GM23338 (cell line): ENCODE results near the gene PTCH2. TPM values are rescaled to one million over a fixed set of nuclear protein-coding genes. Genes with fewer than 3 reads are reported as not detected.

Experiments
- ATAC-seq: fragments of 200-7000 bp; cut with Tn5 transposase; 3 replicates; pipeline ENCODE4 v1.9.1; 2020
- DNase-seq: peaks from one replicate; pipeline ENCODE4 v3.0.0-alpha.2; 2015; ENCODE audit warnings: low spot score
- H2AFZ ChIP-seq: fragments of 200-600 bp; sonication (generic); 2 replicates; pipeline ENCODE4 v1.8.0; 2016; ENCODE audit warnings: antibody characterized with exemption, mild to moderate bottlenecking, moderate library complexity
- H3F3A ChIP-seq: fragments of 200-600 bp; sonication (generic); replicated peaks from 2 replicates; pipeline ENCODE4 v1.8.0; 2017; ENCODE audit warnings: antibody characterized with exemption, mixed run types, low read depth
- H3K27ac ChIP-seq: fragments of 200-600 bp; sonication (generic); 2 replicates; pipeline ENCODE4 v1.6.1; 2016; ENCODE audit warnings: low read depth
- H3K27me3 ChIP-seq: fragments of 200-600 bp; sonication (generic); 2 replicates; pipeline ENCODE4 v1.8.0; 2016; ENCODE audit warnings: mild to moderate bottlenecking, mixed run types, moderate library complexity; ENCODE audit not compliant: insufficient read depth
- H3K36me3 ChIP-seq: fragments of 200-600 bp; sonication (generic); 2 replicates; pipeline ENCODE4 v1.8.0; 2016; ENCODE audit warnings: mild to moderate bottlenecking; ENCODE audit not compliant: insufficient read depth
- H3K4me1 ChIP-seq: fragments of 200-600 bp; sonication (generic); 2 replicates; pipeline ENCODE4 v1.8.0; 2016; ENCODE audit warnings: mild to moderate bottlenecking, moderate library complexity; ENCODE audit not compliant: insufficient read depth
- H3K4me2 ChIP-seq: fragments of 200-600 bp; sonication (generic); 2 replicates; pipeline ENCODE4 v1.7.1; 2017; ENCODE audit warnings: mixed run types
- H3K4me3 ChIP-seq: fragments of 200-600 bp; sonication (generic); 2 replicates; pipeline ENCODE4 v1.6.1; 2016; ENCODE audit warnings: mixed run types
- H3K79me2 ChIP-seq: fragments of 200-600 bp; sonication (generic); replicated peaks from 2 replicates; pipeline ENCODE4 v1.8.0; 2017; ENCODE audit warnings: mild to moderate bottlenecking; ENCODE audit not compliant: insufficient read depth
- H3K9me2 ChIP-seq: fragments of 200-600 bp; sonication (generic); 2 replicates; pipeline ENCODE4 v1.8.0; 2017; ENCODE audit not compliant: insufficient read depth
- H4K20me1 ChIP-seq: fragments of 200-600 bp; sonication (generic); replicated peaks from 2 replicates; pipeline ENCODE4 v1.8.0; 2017; ENCODE audit warnings: mild to moderate bottlenecking; ENCODE audit not compliant: insufficient read depth
- H3K27ac Mint-ChIP-seq: 2 replicates; pipeline ENCODE4 v1.8.0; 2020; ENCODE audit warnings: inconsistent platforms, mild to moderate bottlenecking, moderate library complexity, mixed read lengths
- H3K27me3 Mint-ChIP-seq: 3 replicates; pipeline ENCODE4 v1.8.0; 2022; ENCODE audit warnings: low read depth, mild to moderate bottlenecking, moderate library complexity, mixed read lengths, inconsistent platforms; ENCODE audit not compliant: insufficient read depth, poor library complexity
- H3K36me3 Mint-ChIP-seq: 3 replicates; pipeline ENCODE4 v1.8.0; 2021; ENCODE audit warnings: low read depth, mild to moderate bottlenecking, inconsistent platforms, moderate library complexity, mixed read lengths
- H3K4me1 Mint-ChIP-seq: 3 replicates; pipeline ENCODE4 v1.8.0; 2020; ENCODE audit warnings: mild to moderate bottlenecking, inconsistent platforms, mixed read lengths
- H3K4me3 Mint-ChIP-seq: 3 replicates; pipeline ENCODE4 v1.8.0; 2021; ENCODE audit warnings: moderate library complexity, mild to moderate bottlenecking, inconsistent platforms, mixed read lengths
- H3K9me3 Mint-ChIP-seq: 3 replicates; pipeline ENCODE4 v1.8.0; 2020; ENCODE audit warnings: moderate library complexity, mild to moderate bottlenecking, inconsistent platforms, mixed read lengths
- CREB1 ChIP-seq: fragments of 250-450 bp; sonication (Bioruptor Pico); IDR thresholded peaks from 2 replicates; pipeline ENCODE4 v1.5.0; 2020; ENCODE audit warnings: low read depth, mild to moderate bottlenecking, moderate library complexity
- EZH2phosphoT487 ChIP-seq: fragments of 200-600 bp; sonication (generic); IDR thresholded peaks from one replicate; pipeline ENCODE4 v1.8.1; 2018; ENCODE audit warnings: antibody characterized with exemption; ENCODE audit not compliant: unreplicated experiment
- NANOG ChIP-seq: IDR thresholded peaks from 2 replicates; pipeline ENCODE4 v1.6.1; 2016; ENCODE audit warnings: antibody characterized with exemption, borderline replicate concordance
- POLR2AphosphoS5 ChIP-seq: IDR thresholded peaks from 2 replicates; pipeline ENCODE4 v1.6.1; 2016; ENCODE audit warnings: antibody characterized with exemption, low read depth
- STAT1 ChIP-seq: IDR thresholded peaks from one replicate; pipeline ENCODE4 v1.6.1; 2016; ENCODE audit warnings: antibody characterized with exemption; ENCODE audit not compliant: unreplicated experiment
- ZNF114 ChIP-seq: fragments of 250-450 bp; sonication (Bioruptor Pico); IDR thresholded peaks from 2 replicates; pipeline ENCODE4 v1.5.0; 2020; ENCODE audit warnings: mild to moderate bottlenecking, moderate library complexity
- ZNF331 ChIP-seq: fragments of 250-450 bp; sonication (Bioruptor Pico); IDR thresholded peaks from 2 replicates; pipeline ENCODE4 v1.5.0; 2020; ENCODE audit warnings: low read depth, mild to moderate bottlenecking, moderate library complexity
- polyA plus RNA-seq: library from polyadenylated mRNA; unstranded; fragments of >200 nt; fragmentation: Nextera tagmentation; extraction: Ambion mirVana; gene quantifications from 2 replicates; pipeline ENCODE4 v1.2.1, GENCODE V29; 2016
- total RNA-seq: library from RNA; depleted of rRNA; stranded (reverse); fragments of >200 nt; shearing (Covaris generic); gene quantifications from 2 replicates; pipeline ENCODE4 v1.2.3, GENCODE V29; 2014
- TF ChIP-seq, protein P1 (sequence below): fragments of 250-450 bp; sonication (Bioruptor Pico); IDR thresholded peaks from 2 replicates; pipeline ENCODE4 v1.5.0; 2020; ENCODE audit warnings: mild to moderate bottlenecking, moderate library complexity
- TF ChIP-seq, protein P2 (sequence below): IDR thresholded peaks from 2 replicates; pipeline ENCODE4 v1.6.1; 2016; ENCODE audit warnings: antibody characterized with exemption
- TF ChIP-seq, protein P3 (sequence below), 2 experiments: fragments of 200-600 bp in 1 of 2; sonication (generic) in 1 of 2; conservative IDR thresholded peaks; 2 replicates each; pipeline versions ENCODE4 v1.5.1 to v1.6.1; 2016 to 2017; ENCODE audit warnings: antibody characterized with exemption in 2 of 2, low read depth in 2 of 2, mild to moderate bottlenecking in 2 of 2, moderate library complexity in 1 of 2

The PTCH2 gene
- total and polyA plus RNA-seq, 2 experiments from 2014 or later = 0.63 to 0.74 TPM

DNA sequence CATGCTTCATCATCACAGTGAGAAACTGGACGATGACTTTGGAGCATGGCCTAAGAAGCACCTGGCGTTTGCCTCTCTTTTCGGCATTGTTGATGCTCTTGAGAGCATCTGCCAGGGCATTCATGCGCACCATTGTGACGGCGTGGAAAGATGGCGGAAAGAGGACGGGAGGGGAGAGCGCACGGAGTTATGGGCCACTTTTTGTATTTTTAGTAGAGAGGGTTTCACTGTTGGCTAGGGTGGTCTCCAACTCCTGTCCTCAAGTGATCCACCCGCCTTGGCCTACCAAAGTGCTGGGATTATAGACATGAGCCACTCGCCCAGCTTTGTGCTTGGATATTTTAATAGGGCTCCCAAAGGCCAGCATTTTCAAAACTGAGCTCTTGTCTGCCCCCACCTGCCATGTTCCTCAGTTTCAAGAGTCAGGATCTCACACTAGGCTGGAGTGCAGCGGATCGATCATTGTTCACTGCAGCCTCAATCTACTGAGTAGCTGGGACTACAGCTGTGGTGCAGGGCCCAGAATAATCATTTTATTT lies 62.4 kb downstream of the PTCH2 start:
- Histone ChIP-seq H3K9me2 (no peaks in the 10 kb centered on the region), H2AFZ (no peak overlapping the region), H3K4me3 (no peak overlapping the region), H3K79me2 (peaks cover 32% of the 10 kb centered on the region), H3K27ac (peak overlapping the region; percentile 62), H3K27me3 (0 out of 2 replicates have a peak, but pooled peaks cover 7% of the 10 kb centered on the region), H3K36me3 (peaks cover 37% of the 10 kb centered on the region), H3F3A (peaks cover 86% of the 10 kb centered on the region), H3K4me2 (no peak overlapping the region), H4K20me1 (peaks cover 35% of the 10 kb centered on the region), H3K4me1 (peaks cover 29% of the 10 kb centered on the region)
- peak; percentile 38 for DNase-seq
- Mint-ChIP-seq H3K36me3 (peaks cover 64% of the 10 kb centered on the region), H3K27me3 (peaks cover 43% of the 10 kb centered on the region), H3K9me3 (no peaks in the 10 kb centered on the region; the same call in 2 of the 3 replicates), H3K27ac (0 out of 2 replicates have a peak overlapping the region, but pooled peaks have one; percentile 46), H3K4me3 (no peak overlapping the region), H3K4me1 (peaks cover 35% of the 10 kb centered on the region)
- TF ChIP-seq ZNF331 = no peak
- peak; percentile 64 for TF ChIP-seq POLR2AphosphoS5
- peak; percentile 4; the same call in 2 of the 3 replicates for ATAC-seq

DNA sequence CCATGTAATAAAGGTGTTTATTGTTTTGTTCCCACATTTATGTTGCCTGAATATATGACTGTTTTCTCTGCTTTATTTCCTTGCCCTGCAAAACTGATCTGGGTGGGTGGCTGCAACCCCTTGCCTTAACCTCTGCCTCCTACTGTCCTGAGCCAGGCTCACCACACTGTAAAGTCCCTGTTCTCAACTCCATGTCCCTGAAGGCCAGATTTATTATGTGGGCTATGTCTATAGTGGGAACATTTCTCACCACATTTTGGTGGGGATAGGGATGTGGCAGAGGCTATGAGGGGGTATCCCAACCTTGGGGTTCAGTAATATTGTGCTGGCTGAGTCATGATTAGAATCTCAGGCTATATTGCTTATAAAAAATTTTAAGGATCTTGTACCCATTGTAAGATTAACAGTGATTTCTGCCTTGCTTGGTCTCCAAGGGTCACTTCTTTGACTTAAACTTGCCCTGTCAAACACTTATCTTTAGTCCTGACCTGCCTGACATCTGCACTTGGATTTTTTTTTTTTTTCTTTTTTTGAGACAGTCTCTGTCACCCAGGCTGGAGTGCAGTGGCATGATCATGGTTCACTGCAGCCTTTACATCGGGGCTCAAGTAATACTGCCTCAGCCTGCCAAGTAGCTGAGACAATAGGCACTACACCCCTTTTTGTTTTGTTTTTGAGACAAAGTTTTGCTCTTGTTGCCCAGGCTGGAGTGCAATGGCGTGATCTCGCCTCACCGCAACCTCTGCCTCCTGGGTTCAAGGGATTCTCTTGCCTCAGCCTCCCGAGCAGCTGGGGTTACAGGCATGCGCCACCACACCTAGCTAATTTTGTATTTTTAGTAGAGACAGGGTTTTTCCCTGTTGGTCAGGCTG lies 64.1 kb downstream of the PTCH2 start:
- ATAC-seq (no peak), DNase-seq (no peak)
- peak overlapping the region; percentile 87 for H3K4me3 Mint-ChIP-seq
- Histone ChIP-seq H3K4me3 (peak overlapping the region; percentile 26; the same call in 1 of the 2 replicates), H3K79me2 (peaks cover 43% of the 10 kb centered on the region), H3F3A (peaks cover 80% of the 10 kb centered on the region), H3K27ac (peak overlapping the region; percentile 90), H4K20me1 (peaks cover 35% of the 10 kb centered on the region), H3K27me3 (no peaks in the 10 kb centered on the region), H3K36me3 (peaks cover 37% of the 10 kb centered on the region), H3K4me2 (no peak overlapping the region; the same call in 1 of the 2 replicates), H2AFZ (no peak overlapping the region), H3K4me1 (peaks cover 20% of the 10 kb centered on the region), H3K9me2 (no peaks in the 10 kb centered on the region)
- peaks cover 34% of the 10 kb centered on the region for H3K27me3 Mint-ChIP-seq
- no peaks in the 10 kb centered on the region; the same call in 2 of the 3 replicates for H3K9me3 Mint-ChIP-seq
- H3K36me3 Mint-ChIP-seq = peaks cover 64% of the 10 kb centered on the region
- TF ChIP-seq, protein P1, sequence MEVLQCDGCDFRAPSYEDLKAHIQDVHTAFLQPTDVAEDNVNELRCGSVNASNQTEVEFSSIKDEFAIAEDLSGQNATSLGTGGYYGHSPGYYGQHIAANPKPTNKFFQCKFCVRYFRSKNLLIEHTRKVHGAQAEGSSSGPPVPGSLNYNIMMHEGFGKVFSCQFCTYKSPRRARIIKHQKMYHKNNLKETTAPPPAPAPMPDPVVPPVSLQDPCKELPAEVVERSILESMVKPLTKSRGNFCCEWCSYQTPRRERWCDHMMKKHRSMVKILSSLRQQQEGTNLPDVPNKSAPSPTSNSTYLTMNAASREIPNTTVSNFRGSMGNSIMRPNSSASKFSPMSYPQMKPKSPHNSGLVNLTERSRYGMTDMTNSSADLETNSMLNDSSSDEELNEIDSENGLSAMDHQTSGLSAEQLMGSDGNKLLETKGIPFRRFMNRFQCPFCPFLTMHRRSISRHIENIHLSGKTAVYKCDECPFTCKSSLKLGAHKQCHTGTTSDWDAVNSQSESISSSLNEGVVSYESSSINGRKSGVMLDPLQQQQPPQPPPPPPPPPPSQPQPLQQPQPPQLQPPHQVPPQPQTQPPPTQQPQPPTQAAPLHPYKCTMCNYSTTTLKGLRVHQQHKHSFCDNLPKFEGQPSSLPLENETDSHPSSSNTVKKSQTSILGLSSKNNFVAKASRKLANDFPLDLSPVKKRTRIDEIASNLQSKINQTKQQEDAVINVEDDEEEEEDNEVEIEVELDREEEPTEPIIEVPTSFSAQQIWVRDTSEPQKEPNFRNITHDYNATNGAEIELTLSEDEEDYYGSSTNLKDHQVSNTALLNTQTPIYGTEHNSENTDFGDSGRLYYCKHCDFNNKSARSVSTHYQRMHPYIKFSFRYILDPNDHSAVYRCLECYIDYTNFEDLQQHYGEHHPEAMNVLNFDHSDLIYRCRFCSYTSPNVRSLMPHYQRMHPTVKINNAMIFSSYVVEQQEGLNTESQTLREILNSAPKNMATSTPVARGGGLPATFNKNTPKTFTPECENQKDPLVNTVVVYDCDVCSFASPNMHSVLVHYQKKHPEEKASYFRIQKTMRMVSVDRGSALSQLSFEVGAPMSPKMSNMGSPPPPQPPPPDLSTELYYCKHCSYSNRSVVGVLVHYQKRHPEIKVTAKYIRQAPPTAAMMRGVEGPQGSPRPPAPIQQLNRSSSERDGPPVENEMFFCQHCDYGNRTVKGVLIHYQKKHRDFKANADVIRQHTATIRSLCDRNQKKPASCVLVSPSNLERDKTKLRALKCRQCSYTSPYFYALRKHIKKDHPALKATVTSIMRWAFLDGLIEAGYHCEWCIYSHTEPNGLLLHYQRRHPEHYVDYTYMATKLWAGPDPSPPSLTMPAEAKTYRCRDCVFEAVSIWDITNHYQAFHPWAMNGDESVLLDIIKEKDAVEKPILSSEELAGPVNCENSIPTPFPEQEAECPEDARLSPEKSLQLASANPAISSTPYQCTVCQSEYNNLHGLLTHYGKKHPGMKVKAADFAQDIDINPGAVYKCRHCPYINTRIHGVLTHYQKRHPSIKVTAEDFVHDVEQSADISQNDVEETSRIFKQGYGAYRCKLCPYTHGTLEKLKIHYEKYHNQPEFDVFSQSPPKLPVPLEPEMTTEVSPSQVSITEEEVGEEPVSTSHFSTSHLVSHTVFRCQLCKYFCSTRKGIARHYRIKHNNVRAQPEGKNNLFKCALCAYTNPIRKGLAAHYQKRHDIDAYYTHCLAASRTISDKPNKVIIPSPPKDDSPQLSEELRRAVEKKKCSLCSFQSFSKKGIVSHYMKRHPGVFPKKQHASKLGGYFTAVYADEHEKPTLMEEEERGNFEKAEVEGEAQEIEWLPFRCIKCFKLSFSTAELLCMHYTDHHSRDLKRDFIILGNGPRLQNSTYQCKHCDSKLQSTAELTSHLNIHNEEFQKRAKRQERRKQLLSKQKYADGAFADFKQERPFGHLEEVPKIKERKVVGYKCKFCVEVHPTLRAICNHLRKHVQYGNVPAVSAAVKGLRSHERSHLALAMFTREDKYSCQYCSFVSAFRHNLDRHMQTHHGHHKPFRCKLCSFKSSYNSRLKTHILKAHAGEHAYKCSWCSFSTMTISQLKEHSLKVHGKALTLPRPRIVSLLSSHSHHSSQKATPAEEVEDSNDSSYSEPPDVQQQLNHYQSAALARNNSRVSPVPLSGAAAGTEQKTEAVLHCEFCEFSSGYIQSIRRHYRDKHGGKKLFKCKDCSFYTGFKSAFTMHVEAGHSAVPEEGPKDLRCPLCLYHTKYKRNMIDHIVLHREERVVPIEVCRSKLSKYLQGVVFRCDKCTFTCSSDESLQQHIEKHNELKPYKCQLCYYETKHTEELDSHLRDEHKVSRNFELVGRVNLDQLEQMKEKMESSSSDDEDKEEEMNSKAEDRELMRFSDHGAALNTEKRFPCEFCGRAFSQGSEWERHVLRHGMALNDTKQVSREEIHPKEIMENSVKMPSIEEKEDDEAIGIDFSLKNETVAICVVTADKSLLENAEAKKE (CRISPR knock-in tag) = no peak
- TF ChIP-seq CREB1 (CRISPR knock-in tag) (no peak), EZH2phosphoT487 (no peak), POLR2AphosphoS5 (no peak), ZNF114 (CRISPR knock-in tag) (no peak), NANOG (no peak), STAT1 (no peak)
- TF ChIP-seq, protein P2, sequence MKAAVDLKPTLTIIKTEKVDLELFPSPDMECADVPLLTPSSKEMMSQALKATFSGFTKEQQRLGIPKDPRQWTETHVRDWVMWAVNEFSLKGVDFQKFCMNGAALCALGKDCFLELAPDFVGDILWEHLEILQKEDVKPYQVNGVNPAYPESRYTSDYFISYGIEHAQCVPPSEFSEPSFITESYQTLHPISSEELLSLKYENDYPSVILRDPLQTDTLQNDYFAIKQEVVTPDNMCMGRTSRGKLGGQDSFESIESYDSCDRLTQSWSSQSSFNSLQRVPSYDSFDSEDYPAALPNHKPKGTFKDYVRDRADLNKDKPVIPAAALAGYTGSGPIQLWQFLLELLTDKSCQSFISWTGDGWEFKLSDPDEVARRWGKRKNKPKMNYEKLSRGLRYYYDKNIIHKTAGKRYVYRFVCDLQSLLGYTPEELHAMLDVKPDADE = no peak
- TF ChIP-seq, protein P3, sequence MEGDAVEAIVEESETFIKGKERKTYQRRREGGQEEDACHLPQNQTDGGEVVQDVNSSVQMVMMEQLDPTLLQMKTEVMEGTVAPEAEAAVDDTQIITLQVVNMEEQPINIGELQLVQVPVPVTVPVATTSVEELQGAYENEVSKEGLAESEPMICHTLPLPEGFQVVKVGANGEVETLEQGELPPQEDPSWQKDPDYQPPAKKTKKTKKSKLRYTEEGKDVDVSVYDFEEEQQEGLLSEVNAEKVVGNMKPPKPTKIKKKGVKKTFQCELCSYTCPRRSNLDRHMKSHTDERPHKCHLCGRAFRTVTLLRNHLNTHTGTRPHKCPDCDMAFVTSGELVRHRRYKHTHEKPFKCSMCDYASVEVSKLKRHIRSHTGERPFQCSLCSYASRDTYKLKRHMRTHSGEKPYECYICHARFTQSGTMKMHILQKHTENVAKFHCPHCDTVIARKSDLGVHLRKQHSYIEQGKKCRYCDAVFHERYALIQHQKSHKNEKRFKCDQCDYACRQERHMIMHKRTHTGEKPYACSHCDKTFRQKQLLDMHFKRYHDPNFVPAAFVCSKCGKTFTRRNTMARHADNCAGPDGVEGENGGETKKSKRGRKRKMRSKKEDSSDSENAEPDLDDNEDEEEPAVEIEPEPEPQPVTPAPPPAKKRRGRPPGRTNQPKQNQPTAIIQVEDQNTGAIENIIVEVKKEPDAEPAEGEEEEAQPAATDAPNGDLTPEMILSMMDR (conservative IDR thresholded peaks at IDR 0.05; ENCODE audit: low read depth in 2 of 2) = no peak
- peak overlapping the region; percentile 77; the same call in 1 of the 2 replicates for H3K27ac Mint-ChIP-seq
- peaks cover 28% of the 10 kb centered on the region for H3K4me1 Mint-ChIP-seq
